Endodermal cell (in vitro differentiated cells): ENCODE results near the gene ZCCHC24. TPM values are rescaled to one million over a fixed set of nuclear protein-coding genes. Genes with fewer than 3 reads are reported as not detected.

Experiments used
- DNase-seq: peaks from one replicate; pipeline ENCODE4 v3.0.0-alpha.2; 2017
- H3K27ac ChIP-seq: 2 replicates; pipeline ENCODE4 v1.5.1; 2013; ENCODE audit warnings: mild to moderate bottlenecking, low read depth, low read length, moderate library complexity
- H3K27me3 ChIP-seq: 2 replicates; pipeline ENCODE4 v1.6.1; 2013; ENCODE audit warnings: mild to moderate bottlenecking, low read length, moderate library complexity; ENCODE audit not compliant: insufficient read depth, control insufficient read depth, poor library complexity, severe bottlenecking
- H3K36me3 ChIP-seq: 2 replicates; pipeline ENCODE4 v1.7.0; 2013; ENCODE audit warnings: mild to moderate bottlenecking, low read length, moderate library complexity; ENCODE audit not compliant: control insufficient read depth, insufficient read depth
- H3K4me1 ChIP-seq: one replicate; pipeline ENCODE4 v1.7.0; 2013; ENCODE audit warnings: low read length; ENCODE audit not compliant: control insufficient read depth, insufficient read depth
- H3K4me3 ChIP-seq: 2 replicates; pipeline ENCODE4 v1.5.1; 2013; ENCODE audit warnings: mild to moderate bottlenecking, low read length, moderate library complexity
- H3K9ac ChIP-seq: 2 replicates; pipeline ENCODE4 v1.6.1; 2013; ENCODE audit warnings: mild to moderate bottlenecking, low read length, moderate library complexity; ENCODE audit not compliant: poor library complexity, severe bottlenecking; ENCODE audit errors: extremely low read depth
- H3K9me3 ChIP-seq: 2 replicates; pipeline ENCODE4 v1.6.1; 2013; ENCODE audit warnings: mild to moderate bottlenecking, low read length, moderate library complexity; ENCODE audit not compliant: control insufficient read depth
- H3K27ac Mint-ChIP-seq: 2 replicates; pipeline ENCODE4 v1.8.0; 2020; ENCODE audit warnings: mixed read lengths
- H3K27me3 Mint-ChIP-seq: 2 replicates; pipeline ENCODE4 v1.8.0; 2021; ENCODE audit warnings: mild to moderate bottlenecking, mixed read lengths; ENCODE audit not compliant: insufficient read depth
- H3K36me3 Mint-ChIP-seq: 2 replicates; pipeline ENCODE4 v1.8.0; 2020; ENCODE audit warnings: low read depth, mixed read lengths
- H3K4me1 Mint-ChIP-seq: 2 replicates; pipeline ENCODE4 v1.8.0; 2020; ENCODE audit warnings: mixed read lengths
- H3K4me3 Mint-ChIP-seq: 2 replicates; pipeline ENCODE4 v1.8.0; 2020; ENCODE audit warnings: mild to moderate bottlenecking, moderate library complexity, mixed read lengths
- H3K9me3 Mint-ChIP-seq: 2 replicates; pipeline ENCODE4 v1.8.0; 2020; ENCODE audit warnings: mild to moderate bottlenecking, mixed read lengths
- CTCF ChIP-seq: fragments of 200-600 bp; sonication (generic); conservative IDR thresholded peaks from 2 replicates; pipeline ENCODE4 v1.5.0; 2021; ENCODE audit warnings: antibody characterized with exemption, mild to moderate bottlenecking
- WGBS, 2 experiments: methylation state at CpG; one replicate each; pipeline versions ENCODE4 v1.1.5 to v1.1.7; 2013; ENCODE audit warnings: missing lambda C conversion rate in 2 of 2, mixed read lengths in 1 of 2; ENCODE audit not compliant: insufficient coverage in 1 of 2, insufficient read length in 1 of 2; 5-methylcytosine and 5-hydroxymethylcytosine counted together
- total RNA-seq, 2 donors: library from RNA; stranded (reverse); fragmentation: NEBNext Ultra II Directional in 1 of 2; extraction: Animal tissue kit (Norgen Biotek cat#: 25700) in 1 of 2; gene quantifications; 2 replicates in 1 of 2; 3 replicates in 1 of 2; pipeline ENCODE4 v1.2.1, GENCODE V29; 2021

Gene ZCCHC24
- total RNA-seq, 2 donors from 2014 or later: 7.6 to 10.7 TPM

GRCh38 chr10:79443338-79444198, 1.9 kb downstream of the ZCCHC24 start:
- no peak for DNase-seq
- H3K4me3 ChIP-seq: peak overlapping the region; percentile 86
- peaks cover 3% of the 10 kb centered on the region for H3K4me1 ChIP-seq
- H3K27me3 Mint-ChIP-seq: peaks cover 38% of the 10 kb centered on the region
- peak overlapping the region; percentile 70 for H3K4me3 Mint-ChIP-seq
- no peak overlapping the region for H3K9ac ChIP-seq
- peaks cover 7% of the 10 kb centered on the region for H3K27me3 ChIP-seq
- H3K9me3 ChIP-seq: no peaks in the 10 kb centered on the region
- no peak overlapping the region for H3K27ac ChIP-seq
- peaks cover 23% of the 10 kb centered on the region for H3K4me1 Mint-ChIP-seq
- WGBS, 2 experiments: 77 to 78% methylated on average over 5 to 11 of the region's 11 CpGs
- TF ChIP-seq CTCF: no peak
- H3K36me3 ChIP-seq: no peaks in the 10 kb centered on the region
- H3K27ac Mint-ChIP-seq: no peak overlapping the region
- H3K9me3 Mint-ChIP-seq: no peaks in the 10 kb centered on the region
- H3K36me3 Mint-ChIP-seq: no peaks in the 10 kb centered on the region

- TF ChIP-seq CTCF: no peak
- no peak overlapping the region for H3K4me3 Mint-ChIP-seq
- no peaks in the 10 kb centered on the region for H3K36me3 Mint-ChIP-seq
- no peak overlapping the region for H3K27ac Mint-ChIP-seq
- no peaks in the 10 kb centered on the region for H3K9me3 Mint-ChIP-seq
- Histone ChIP-seq H3K4me3 (no peak overlapping the region), H3K27me3 (peaks cover 7% of the 10 kb centered on the region), H3K9ac (no peak overlapping the region), H3K9me3 (no peaks in the 10 kb centered on the region), H3K27ac (no peak overlapping the region), H3K4me1 (peaks cover 3% of the 10 kb centered on the region), H3K36me3 (no peaks in the 10 kb centered on the region)
- DNase-seq: no peak
- peaks cover 21% of the 10 kb centered on the region for H3K4me1 Mint-ChIP-seq
- WGBS, 2 experiments: 95 to 100% methylated on average over 4 to 14 of the region's 14 CpGs
- H3K27me3 Mint-ChIP-seq: peaks cover 26% of the 10 kb centered on the region
Observed at GRCh38 chr10:79442171-79443040, 3.0 kb downstream of the ZCCHC24 start.

DNA sequence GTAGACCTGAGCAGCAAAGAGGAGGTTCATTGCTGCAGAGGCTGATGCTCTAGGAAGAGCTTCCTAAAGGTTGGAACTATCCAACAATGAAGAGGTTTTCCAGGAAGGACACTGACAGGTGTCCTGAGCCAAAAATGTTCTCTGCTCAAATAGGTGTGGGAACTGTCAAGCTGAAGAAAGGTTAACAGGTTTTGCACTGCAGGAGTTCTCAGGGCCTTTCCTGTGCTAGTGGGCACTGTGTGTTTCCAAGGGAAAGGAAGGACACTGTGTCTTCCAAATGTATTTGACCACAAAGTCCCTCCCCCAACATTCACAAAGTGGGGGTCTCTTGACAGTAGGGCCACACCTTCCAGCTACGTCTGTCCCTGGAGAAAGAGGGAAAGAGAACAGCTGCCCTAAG, 4.0 kb downstream of the ZCCHC24 start:
- H3K27me3 ChIP-seq: no peaks in the 10 kb centered on the region
- H3K9me3 Mint-ChIP-seq: no peaks in the 10 kb centered on the region
- H3K4me1 Mint-ChIP-seq: peaks cover 15% of the 10 kb centered on the region
- H3K36me3 Mint-ChIP-seq: no peaks in the 10 kb centered on the region
- no peaks in the 10 kb centered on the region for H3K9me3 ChIP-seq
- H3K4me3 Mint-ChIP-seq: no peak overlapping the region
- no peak overlapping the region for H3K27ac ChIP-seq
- no peak for DNase-seq
- no peak overlapping the region for H3K27ac Mint-ChIP-seq
- WGBS, 2 experiments: 96% methylated on average over 1 of the region's 1 CpG; no CpG with 5 or more reads in 1 of the 2 experiments
- H3K9ac ChIP-seq: no peak overlapping the region
- no peak overlapping the region for H3K4me3 ChIP-seq
- no peak for TF ChIP-seq CTCF
- peaks cover 3% of the 10 kb centered on the region for H3K4me1 ChIP-seq
- H3K27me3 Mint-ChIP-seq: peaks cover 17% of the 10 kb centered on the region
- H3K36me3 ChIP-seq: no peaks in the 10 kb centered on the region
